Measurements from ENCODE around the gene MYO18A.

The MYO18A gene

DNA sequence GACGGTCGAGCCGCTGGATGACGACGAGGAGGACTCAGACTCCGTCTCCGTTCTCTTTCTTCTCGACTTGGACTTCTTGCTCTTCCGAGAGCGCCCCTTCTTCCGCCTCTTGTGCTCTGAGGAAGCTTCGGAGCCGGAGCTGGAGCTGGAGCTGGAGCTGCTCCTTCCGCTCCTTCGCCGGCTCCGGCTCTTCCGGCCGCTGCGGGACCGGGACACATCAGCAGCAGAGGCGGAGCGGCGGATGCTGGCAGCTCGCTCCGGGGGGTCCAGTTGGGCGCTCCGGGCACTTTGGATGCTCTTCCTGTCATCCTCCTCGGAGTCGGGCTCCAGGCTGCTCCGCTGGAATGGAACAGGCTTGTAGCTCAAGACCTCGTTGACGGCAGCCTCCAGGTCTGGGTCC is 100.3 kb downstream of the MYO18A start:
- Histone ChIP-seq H3K27me3 (ENCODE audit: insufficient read depth, poor library complexity, severe bottlenecking) (no peaks in the 10 kb centered on the region), H3K4me3 (replicated peaks; ENCODE audit: insufficient read depth, low read length) (no peak overlapping the region), H3K27ac (replicated peaks) (no peak overlapping the region)
- TF ChIP-seq, protein P1, sequence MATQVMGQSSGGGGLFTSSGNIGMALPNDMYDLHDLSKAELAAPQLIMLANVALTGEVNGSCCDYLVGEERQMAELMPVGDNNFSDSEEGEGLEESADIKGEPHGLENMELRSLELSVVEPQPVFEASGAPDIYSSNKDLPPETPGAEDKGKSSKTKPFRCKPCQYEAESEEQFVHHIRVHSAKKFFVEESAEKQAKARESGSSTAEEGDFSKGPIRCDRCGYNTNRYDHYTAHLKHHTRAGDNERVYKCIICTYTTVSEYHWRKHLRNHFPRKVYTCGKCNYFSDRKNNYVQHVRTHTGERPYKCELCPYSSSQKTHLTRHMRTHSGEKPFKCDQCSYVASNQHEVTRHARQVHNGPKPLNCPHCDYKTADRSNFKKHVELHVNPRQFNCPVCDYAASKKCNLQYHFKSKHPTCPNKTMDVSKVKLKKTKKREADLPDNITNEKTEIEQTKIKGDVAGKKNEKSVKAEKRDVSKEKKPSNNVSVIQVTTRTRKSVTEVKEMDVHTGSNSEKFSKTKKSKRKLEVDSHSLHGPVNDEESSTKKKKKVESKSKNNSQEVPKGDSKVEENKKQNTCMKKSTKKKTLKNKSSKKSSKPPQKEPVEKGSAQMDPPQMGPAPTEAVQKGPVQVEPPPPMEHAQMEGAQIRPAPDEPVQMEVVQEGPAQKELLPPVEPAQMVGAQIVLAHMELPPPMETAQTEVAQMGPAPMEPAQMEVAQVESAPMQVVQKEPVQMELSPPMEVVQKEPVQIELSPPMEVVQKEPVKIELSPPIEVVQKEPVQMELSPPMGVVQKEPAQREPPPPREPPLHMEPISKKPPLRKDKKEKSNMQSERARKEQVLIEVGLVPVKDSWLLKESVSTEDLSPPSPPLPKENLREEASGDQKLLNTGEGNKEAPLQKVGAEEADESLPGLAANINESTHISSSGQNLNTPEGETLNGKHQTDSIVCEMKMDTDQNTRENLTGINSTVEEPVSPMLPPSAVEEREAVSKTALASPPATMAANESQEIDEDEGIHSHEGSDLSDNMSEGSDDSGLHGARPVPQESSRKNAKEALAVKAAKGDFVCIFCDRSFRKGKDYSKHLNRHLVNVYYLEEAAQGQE (IDR thresholded peaks at IDR 0.05; ENCODE audit: insufficient replicate concordance, low read depth): no peak
- TF ChIP-seq SPI1 (IDR thresholded peaks at IDR 0.05; ENCODE audit: borderline replicate concordance, low read depth) (no peak), POLR2AphosphoS5 (IDR thresholded peaks at IDR 0.05; ENCODE audit: low read depth) (no peak), GABPA (IDR thresholded peaks at IDR 0.05; ENCODE audit: low read depth) (no peak)
- TF ChIP-seq, protein P2, sequence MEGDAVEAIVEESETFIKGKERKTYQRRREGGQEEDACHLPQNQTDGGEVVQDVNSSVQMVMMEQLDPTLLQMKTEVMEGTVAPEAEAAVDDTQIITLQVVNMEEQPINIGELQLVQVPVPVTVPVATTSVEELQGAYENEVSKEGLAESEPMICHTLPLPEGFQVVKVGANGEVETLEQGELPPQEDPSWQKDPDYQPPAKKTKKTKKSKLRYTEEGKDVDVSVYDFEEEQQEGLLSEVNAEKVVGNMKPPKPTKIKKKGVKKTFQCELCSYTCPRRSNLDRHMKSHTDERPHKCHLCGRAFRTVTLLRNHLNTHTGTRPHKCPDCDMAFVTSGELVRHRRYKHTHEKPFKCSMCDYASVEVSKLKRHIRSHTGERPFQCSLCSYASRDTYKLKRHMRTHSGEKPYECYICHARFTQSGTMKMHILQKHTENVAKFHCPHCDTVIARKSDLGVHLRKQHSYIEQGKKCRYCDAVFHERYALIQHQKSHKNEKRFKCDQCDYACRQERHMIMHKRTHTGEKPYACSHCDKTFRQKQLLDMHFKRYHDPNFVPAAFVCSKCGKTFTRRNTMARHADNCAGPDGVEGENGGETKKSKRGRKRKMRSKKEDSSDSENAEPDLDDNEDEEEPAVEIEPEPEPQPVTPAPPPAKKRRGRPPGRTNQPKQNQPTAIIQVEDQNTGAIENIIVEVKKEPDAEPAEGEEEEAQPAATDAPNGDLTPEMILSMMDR (IDR thresholded peaks at IDR 0.05; ENCODE audit: insufficient read depth, low read length): no peak
- DNase-seq (ENCODE audit: low read depth in 1 of 2, low spot score in 1 of 2): no peak

DNA sequence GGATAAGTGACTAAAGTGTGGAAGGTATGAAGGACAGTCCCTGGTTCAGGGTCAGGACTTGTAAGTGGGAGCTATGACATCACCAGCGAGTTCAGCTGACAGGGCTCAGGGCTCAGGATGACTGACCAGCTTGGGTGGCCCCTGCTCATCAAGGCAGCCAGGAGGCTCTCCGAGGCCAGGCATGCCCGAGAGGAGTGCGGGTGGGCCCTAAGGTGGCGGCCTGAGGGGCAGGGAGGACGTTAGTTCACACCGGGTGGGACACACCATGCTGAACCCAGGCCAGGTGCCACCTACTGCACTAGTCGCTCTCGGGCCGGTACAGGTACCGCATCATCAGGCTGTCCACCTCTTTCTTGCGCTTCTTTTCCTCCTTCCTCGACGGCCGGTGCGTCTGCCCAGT is 100.8 kb downstream of the MYO18A start:
- TF ChIP-seq SPI1 (IDR thresholded peaks at IDR 0.05; ENCODE audit: borderline replicate concordance, low read depth): no peak
- TF ChIP-seq, protein P2 (IDR thresholded peaks at IDR 0.05; ENCODE audit: insufficient read depth, low read length): no peak
- TF ChIP-seq POLR2AphosphoS5 (IDR thresholded peaks at IDR 0.05; ENCODE audit: low read depth): no peak
- Histone ChIP-seq H3K27ac (replicated peaks) (no peak overlapping the region), H3K27me3 (ENCODE audit: insufficient read depth, poor library complexity, severe bottlenecking) (no peaks in the 10 kb centered on the region), H3K4me3 (replicated peaks; ENCODE audit: insufficient read depth, low read length) (no peak overlapping the region)
- DNase-seq (ENCODE audit: low read depth in 1 of 2, low spot score in 1 of 2): no peak

DNA sequence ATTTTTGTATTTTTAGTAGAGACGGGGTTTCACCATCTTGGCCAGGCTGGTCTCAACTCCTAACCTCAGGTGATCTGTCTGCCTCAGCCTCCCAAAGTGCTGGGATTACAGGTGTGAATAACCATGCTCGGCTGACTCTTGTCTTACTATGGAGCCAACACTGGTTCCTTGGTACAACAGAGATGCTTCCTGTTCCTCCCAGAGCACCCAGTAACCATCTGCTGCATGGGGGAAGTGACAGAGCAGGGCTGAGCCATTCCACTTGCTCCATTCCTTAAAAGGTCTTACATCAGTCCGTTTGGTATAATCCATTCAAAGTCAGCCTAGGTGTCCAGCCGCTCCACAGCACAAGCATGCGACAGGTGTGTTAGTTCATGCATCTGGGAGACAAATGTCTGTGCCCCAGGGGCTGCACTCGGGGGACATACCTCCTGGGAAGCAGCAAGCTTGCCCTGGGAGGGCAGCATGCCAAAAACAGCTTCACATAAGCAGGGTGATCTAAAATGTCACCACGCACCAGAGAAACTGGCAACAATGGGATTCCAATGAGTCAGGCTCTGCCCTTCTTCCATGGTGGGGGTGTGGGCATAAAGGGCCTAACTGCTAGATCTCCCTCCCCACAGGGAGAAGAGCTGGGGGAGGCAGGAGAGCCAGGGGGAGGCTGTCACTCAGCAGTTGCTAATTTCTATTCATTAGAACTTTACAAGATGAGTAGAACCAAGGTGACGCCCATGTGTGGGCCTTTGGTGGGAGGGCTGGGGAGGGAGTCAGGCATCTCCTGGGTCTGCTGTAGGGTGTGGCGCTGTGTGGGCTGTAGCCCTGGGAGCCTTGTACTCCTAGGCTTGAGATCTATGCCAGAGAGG is 101.8 kb downstream of the MYO18A start:
- Histone ChIP-seq H3K27ac (replicated peaks) (no peak overlapping the region), H3K4me3 (replicated peaks; ENCODE audit: insufficient read depth, low read length) (no peak overlapping the region), H3K27me3 (ENCODE audit: insufficient read depth, poor library complexity, severe bottlenecking) (no peaks in the 10 kb centered on the region)
- DNase-seq (ENCODE audit: low read depth in 1 of 2, low spot score in 1 of 2): peak; percentile 13 to 15
- no peak for TF ChIP-seq GABPA (IDR thresholded peaks at IDR 0.05; ENCODE audit: low read depth)
- TF ChIP-seq, protein P2 (IDR thresholded peaks at IDR 0.05; ENCODE audit: insufficient read depth, low read length): no peak
- TF ChIP-seq POLR2AphosphoS5 (IDR thresholded peaks at IDR 0.05; ENCODE audit: low read depth): 0 out of 2 replicates have a peak, but pooled peaks have one; percentile 16
- TF ChIP-seq, protein P1 (IDR thresholded peaks at IDR 0.05; ENCODE audit: insufficient replicate concordance, low read depth): no peak
- TF ChIP-seq SPI1 (IDR thresholded peaks at IDR 0.05; ENCODE audit: borderline replicate concordance, low read depth): no peak
